Sciatic nerve (tissue), 2 donors: ENCODE data around the gene PPP2R3A. TPM values are rescaled to one million over a fixed set of nuclear protein-coding genes. Genes with fewer than 3 reads are reported as not detected.
"Not testable (repeated sequence)": the region's sequence is repeated elsewhere in the genome, so short reads cannot be mapped to it uniquely, and the experiment has no call there.

Experiments
- ATAC-seq: fragments of 200-7000 bp; cut with Tn5 transposase; one replicate; pipeline ENCODE4 v1.9.1; 2020; ENCODE audit warnings: mild to moderate bottlenecking, moderate library complexity
- DNase-seq: peaks from one replicate; pipeline ENCODE4 v3.0.0-alpha.2; 2020; ENCODE audit warnings: low spot score
- intact Hi-C: fragments of 100-400 bp; cut with DNase I; formaldehyde crosslinking; loops from one replicate; pipeline ENCODE4 v1.14.2; 2022
- total RNA-seq: library from RNA; stranded (reverse); fragmentation: NEBNext Ultra II Directional; extraction: Animal tissue kit (Norgen Biotek cat#: 25700); gene quantifications from one replicate; pipeline ENCODE4 v1.2.1, GENCODE V29; 2021
- donor health status: DM: no; HTN: no; CAD: no.
- donor health status: DM: no; HTN: no; CAD: no.

Gene PPP2R3A
- total RNA-seq, 1 donor from 2014 or later, result 15.2 TPM

DNA sequence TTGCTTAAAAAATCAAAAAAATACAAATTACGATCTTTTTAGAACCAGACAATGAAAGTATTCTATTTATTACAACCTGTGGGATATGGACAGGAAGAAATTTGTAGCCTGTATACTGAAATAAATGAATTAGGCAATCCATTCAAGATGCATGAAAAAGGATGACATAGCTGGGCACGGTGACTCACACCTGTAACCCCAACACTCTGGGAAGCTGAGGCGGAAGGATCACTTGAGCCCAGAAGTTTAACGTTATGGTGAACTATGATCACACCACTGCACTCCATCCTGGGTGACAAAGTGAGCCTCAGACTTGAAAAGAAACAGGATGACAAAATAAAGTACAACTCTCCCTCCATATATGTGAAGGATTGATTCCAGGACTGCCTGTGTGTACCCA lies 156.5 kb downstream of the PPP2R3A start:
- DNase-seq (no peak), ATAC-seq (no peak)
- intact Hi-C loops, result no loop called here

DNA sequence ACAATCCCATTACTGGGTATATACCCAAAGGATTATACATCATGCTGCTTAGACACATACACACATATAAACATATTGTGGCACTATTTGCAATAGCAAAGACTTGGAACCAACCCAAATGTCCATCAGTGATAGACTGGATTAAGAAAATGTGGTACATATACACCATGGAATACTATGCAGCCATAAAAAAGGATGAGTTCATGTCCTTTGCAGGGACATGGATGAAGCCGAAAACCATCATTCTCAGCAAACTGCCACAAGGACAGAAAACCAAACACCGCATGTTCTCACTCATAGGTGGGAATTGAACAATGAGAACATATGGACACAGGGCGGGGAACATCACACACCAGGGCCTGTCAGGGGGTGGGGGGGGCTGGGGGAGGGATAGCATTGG lies 166.1 kb downstream of the PPP2R3A start:
- intact Hi-C loops, DNase-seq, ATAC-seq: not testable (repeated sequence)

DNA sequence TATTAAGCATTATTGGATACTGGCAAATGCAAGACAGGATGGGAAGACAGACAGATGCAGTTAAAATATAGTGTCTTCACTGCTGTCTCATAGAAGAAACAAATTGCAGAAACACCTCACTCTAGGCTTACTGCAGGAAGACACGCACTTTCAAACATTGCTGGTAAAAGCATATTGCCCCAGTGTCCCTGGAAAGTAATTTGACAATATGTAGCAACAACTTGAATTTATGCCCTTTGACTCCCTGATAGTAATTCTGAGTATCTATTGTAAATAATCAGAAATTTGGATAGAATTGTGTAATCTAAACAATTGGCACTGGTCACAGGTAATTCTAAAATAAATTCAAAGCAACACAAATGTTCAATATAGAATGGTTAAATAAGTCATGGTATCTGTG lies 168.6 kb downstream of the PPP2R3A start:
- intact Hi-C loops, result no loop called here
- ATAC-seq, result no peak
- no peak for DNase-seq

DNA sequence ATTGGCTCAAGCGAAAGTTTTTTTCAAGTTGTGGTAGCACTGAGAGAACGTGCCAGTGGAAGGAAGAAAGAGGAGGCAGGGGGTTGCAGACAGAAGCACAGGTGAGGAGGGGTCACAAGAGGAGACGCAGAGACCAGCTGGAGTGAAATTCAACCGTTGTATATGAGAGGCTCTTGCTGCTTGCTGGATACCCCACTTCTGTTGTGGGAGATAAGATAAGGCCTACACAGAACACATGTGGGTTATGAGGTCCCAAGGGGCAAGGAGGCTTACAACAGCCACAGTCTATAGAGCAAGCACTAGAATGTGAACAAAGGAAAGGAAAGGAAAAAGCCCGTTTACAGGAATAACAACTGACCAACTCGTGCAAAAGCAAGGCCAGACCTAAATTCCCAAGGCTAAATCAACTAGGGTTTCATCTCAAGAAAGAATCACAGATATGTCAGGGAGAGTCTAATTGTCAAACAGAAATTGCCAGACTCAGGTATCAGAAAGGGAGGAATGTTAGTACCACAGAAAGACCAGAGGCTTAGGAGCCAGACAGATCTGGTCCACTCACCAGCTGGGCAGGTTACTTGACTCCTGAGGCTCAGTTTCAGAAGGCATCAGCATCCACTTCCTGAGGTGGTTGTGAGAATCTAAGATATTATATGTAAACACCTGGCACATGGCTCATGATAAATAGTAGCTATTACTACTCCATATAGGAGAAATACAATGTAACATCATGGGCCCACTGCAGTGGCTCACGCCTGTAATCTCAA lies 169.7 kb downstream of the PPP2R3A start:
- intact Hi-C loops, result no loop called here
- ATAC-seq (no peak), DNase-seq (no peak)

DNA sequence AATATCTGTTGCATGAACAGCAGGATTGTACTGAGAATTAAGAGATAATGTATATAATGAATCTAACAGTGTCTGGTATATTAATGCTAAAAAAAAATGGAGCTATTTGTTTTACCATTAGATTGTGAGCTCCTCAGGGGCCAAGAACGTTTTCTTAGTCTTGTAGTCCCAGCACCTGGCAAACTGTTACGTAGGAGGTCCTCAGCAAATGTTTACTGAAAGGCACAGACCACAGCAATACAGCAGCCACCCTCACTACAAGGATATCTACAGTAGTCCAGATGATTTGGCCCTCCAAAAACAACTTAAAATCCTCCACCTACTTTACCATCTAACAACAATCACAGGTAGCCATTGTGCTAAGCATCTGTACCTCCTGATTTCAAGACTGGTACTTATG lies 170.9 kb downstream of the PPP2R3A start:
- DNase-seq, result no peak
- intact Hi-C loops, result no loop called here
- no peak for ATAC-seq

DNA sequence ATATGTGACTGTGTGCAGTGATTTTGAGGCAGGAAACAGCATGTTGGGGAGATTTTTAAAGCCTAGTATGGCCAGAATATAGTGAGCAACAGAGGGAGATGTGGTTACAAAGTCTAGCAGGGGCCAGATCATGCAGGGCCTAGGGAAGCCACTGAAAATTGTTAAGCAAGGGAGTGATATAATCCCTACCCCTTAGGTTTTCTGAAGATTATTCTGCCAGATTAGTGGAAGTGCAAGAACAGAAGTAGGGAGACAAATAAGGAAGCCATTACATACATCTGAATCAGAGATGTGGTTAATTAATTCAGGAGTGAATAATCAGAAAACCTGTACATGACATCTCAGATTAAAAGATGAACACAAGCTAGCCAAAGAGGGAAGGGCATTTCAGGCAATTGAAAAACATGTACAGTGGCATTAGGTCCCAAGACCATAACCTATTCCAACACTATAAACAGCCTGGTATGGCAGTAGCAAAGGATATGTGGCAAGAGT lies 175.8 kb downstream of the PPP2R3A start:
- DNase-seq (no peak), ATAC-seq (no peak)
- intact Hi-C loops, result no loop called here

DNA sequence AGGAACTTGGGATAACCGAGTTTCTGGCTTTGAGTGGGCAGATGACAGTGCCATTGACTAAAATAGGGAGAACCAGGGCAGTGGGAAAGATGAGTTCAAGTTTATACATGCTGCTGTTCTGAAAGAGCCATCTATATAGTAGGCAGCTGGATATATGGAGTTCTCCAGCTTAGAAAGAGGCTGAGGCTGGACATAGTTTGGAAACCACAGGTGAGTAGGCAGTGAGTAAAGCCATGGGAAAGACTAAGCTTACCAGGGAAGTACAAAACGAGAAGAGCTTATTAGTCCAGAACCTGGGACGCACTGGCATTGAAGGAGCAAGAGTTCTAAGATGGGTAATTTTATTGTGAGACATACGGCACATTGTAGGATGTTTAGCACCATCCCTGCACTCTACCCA lies 176.4 kb downstream of the PPP2R3A start:
- ATAC-seq (no peak), DNase-seq (no peak)
- intact Hi-C loops, result no loop called here

DNA sequence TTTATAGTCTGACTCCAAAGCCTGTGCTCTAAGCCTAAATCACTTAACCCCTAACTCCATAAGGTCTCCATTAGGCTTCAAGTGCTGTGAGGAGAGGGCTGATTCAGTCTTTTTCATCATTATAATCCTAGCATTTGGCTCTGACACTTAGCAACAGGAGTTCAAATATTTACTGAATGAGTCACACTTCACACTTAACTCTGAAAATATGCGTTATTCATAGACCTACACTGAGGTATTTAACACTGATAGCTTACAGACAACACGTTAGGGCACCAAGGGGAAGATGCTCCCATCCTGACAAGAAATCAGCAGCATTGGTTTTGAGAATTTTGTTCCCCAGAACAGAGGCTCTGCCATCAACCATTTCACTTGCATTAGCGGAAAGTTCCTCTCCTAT lies 177.1 kb downstream of the PPP2R3A start:
- DNase-seq, result no peak
- ATAC-seq, result peak; percentile 56
- intact Hi-C loops, result no loop called here

DNA sequence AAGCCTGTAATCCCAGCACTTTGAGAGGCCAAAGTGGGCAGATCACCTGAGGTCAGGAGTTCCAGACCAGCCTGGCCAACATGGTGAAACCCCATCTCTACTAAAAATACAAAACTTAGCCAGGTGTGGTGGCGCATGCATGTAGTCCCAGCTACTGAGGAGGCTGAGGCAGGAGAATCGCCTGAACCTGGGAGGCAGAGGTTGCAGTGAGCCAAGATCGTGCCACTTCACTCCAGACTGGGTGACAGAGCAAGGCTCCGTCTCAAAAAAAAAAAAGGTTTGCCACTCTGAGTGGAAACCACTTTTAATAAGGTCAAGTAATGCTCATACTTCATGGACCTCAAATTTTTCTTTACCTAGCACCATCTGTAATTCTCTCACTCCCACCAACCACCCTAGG lies 178.9 kb downstream of the PPP2R3A start:
- DNase-seq, ATAC-seq, intact Hi-C loops: not testable (repeated sequence)

DNA sequence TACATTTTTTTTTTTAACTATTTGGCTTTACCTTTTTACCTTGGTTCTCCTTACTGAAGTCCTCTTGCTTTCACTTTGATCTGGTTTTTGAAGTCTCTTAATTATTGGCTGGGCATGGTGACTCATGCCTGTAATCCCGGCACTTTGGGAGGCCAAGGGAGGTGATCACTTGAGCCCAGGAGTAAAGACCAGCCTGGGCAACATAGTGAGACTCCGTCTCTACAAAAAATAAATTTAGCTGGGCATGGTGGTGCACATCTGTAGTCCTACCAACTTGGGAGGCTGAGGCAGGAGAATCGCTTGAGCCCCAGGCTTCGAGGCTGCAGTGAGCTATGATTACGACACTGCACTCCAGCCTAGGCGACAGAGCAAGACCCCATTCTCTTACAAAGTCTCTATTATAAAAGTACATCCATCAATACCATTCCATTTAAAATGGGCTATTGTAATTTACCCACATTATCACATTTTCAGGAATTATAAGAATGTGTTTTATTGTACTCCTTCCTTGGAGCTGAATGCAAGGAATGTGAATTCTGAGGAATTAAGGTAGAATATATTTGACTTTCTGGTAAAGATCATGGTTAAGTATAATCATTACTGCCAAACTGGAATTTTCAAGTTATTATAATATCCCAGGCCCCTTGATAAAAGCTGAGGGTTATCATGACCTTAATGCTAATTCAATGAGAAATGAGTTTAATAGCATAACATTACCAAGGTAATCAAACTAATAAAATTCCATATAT lies 181.6 kb downstream of the PPP2R3A start:
- ATAC-seq (no peak), DNase-seq (no peak)
- intact Hi-C loops, result no loop called here

DNA sequence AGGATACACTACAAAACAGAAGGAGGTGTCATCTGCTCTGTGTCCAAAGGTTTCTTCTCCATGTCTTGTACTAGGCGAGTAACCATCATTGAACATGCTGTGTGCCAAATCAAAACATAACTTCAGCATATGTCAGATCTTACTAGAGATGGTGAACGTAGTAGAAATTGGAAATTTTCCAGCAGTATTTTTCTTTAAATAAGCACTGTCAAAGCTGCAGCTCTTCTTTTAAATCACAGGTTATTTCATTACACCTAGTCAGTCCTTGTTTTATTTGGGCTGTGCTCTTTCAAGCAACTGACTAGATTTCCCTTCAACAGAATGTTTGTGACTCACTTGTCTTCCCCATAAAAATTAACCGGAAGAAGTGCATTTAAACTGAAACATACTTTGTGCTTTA lies 184.1 kb downstream of the PPP2R3A start:
- DNase-seq, result no peak
- intact Hi-C loops, result no loop called here
- ATAC-seq, result no peak

DNA sequence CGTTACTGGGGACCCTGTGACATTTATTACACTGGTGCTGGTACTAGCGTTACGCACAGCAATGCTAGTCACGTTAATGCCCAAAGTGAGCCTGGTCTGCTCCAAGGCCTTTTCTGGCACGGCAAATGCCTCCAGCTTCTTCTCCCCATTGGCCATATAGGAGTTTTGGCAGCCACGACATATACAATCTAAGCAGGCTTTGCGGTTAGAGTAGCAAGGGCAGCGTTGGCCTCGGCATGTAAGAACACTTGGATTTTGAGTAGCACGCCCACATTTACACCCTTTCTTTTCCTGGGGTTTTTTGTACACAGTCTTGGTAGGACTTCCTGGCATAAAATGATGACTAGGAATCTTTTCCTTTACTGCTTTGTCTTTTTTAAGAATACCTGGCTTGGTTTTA lies 185.7 kb downstream of the PPP2R3A start:
- intact Hi-C loops, result no loop called here
- no peak for ATAC-seq
- no peak for DNase-seq

DNA sequence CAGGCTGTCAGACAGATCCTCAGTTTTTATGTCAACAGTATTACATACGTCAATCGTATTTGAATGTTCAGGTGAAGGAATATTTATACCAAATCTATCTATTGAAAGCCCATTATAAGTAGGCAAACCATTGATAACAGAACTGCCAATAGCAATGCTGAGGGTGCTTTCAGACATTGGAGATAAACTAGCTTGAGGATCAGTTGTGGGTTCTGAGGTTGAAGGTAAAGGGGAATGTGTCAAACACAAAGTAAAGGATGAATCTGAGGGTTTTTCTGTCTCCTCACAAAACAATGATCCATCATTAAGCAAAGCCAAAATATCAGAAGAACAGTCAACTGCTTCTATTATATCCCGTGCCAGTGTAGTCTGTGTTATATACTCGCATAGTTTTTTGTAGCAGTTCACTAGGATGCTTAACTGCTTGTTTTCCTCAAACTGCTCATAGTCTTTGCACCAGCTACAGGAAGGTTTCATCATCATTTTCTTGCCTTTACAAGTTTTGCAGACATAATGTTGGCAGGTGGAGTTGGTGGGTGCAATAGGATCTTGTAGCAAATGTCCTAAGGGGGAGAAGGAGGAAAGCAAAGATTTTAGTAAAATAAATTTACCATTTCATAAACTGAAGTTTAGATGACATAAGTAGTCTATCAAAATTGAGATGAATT lies 186.8 kb downstream of the PPP2R3A start:
- intact Hi-C loops, result no loop called here
- ATAC-seq (no peak), DNase-seq (no peak)

DNA sequence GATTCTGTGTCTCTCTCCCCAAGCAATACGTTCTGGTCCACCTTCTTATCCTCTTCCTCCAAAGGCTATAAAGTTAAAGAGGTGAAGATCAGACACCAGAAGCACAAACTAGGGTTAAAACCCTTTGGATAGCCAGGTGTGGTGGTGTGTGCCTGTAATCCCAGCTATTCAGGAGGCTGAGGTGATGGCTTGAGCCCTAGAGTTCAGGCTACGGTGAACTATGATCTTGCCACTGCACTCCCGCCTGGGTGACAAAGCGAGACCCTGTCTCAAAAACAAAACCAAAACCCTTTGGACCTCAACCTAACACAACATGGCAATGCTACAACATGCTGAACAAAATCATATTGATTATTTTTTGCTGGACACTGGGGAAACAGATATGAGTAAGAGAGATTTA lies 187.4 kb downstream of the PPP2R3A start:
- intact Hi-C loops, result no loop called here
- ATAC-seq (no peak), DNase-seq (no peak)

DNA sequence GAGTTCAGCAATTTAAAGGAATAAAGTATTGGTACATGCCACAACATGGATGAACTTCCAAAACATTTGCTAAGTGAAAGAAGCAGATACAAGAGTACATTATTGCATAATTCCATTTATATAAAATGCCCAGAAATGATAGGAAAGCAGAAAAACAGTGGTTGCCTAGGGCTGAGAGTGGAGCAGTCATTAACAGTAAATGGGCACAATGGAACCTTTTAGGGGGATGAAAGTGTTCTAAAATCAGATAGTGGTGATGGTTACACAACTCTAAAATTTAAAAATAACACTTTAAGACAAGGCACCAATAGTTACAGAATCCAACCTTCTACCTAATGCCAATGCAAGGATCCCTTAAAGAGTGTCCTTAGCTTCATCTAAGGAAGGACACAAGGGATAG lies 196.0 kb downstream of the PPP2R3A start:
- no peak for ATAC-seq
- intact Hi-C loops, result no loop called here

DNA sequence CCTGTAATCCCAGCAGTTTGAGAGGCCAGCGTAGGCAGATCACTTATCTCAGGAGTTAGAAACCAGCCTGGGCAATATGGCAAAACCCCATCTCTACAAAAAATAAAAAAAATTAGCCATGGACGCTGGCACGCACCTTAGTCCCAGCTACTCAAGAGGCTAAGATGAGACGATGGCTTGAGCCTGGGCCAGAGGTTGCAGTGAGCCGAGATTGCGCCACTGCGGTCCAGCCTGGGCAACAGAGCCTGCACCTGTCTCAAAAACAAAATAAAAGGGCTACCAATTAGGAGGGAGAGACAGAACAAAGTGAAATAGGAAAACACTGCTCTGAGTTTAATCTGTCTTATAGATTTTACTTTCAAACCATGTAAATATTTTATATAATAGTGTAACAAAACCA lies 196.8 kb downstream of the PPP2R3A start:
- DNase-seq (no peak), ATAC-seq (no peak)
- intact Hi-C loops, result no loop called here

More for the DNA sequence above, 196.0 kb downstream of the PPP2R3A start:
- no peak for DNase-seq

DNA sequence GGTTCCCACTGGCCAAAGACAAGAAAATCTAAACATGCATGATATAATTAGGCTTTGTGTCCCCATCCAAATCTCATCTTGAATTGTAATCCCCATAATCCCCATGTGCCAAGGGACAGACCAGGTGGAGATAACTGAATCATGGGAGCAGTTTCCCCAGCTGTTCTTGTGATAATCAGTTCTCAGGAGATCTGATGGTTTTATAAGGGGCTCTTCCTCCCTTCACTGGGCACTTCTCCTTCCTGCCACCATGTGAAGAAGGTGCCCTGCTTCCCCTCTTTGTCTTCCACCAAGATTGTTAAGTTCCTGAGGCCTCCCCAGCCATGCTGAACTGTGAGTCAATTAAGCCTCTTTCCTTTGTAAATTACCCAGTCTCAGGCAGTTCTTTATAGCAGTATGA lies 198.1 kb downstream of the PPP2R3A start:
- ATAC-seq, intact Hi-C loops, DNase-seq: not testable (repeated sequence)

DNA sequence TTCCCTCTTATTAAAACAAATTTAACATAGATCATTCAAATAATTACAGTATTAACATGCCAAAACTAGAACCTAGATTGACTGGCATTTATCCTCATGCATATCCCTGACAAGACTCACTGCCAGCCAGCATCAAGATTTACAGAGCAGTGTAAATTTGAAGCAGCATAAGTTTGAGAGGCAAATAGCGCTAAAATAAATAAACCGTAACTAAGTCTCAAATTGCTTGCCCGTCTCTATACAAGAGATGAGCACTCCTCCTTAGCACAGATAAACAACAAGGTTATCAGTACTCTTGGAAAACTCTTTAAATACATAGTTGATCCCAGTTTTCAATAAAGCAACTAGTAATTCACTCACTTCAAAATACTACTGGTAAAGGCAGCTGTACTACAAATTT lies 201.0 kb downstream of the PPP2R3A start:
- ATAC-seq (no peak), DNase-seq (no peak)
- intact Hi-C loops, result no loop called here

DNA sequence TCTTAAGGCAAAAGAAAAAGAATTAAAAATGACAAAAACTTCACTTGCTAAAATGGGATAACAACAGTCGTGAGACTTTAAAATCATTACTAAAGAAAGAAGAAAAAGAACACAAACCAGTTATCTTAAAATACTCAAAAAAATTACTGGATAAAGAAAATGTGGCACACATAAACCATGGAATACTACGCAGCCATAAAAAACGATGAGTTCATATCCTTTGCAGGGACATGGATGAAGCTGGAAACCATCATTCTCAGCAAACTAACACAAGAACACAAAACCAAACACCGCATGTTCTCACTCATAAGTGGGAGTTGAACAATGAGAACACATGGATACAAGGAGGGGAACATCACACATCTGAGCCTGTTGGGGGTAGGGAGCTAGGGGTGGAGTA lies 202.7 kb downstream of the PPP2R3A start:
- DNase-seq, intact Hi-C loops, ATAC-seq: not testable (repeated sequence)

DNA sequence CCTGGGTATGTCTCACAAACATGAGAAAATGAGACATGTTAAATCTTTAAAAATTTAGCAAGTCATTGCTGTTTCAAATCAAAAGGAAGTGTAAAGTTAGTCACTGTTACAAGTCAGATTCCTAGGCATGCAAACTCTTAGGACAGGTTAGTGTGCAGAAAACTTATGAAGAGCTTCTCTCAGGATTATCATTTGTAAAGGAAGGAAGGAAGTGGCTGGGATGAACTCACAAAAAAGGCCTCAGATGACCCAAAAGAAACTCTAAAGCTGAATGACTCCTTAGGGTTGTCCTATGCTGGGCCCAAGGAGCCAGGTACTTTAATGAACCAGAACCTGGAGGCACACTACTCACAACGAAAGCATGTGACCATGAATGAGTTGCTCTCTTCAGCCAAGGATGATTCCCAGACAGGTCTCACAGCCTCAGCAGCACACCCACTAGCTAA lies 205.6 kb downstream of the PPP2R3A start:
- no peak for DNase-seq
- no peak for ATAC-seq
- intact Hi-C loops, result no loop called here
